Astrocyte of the spinal cord (primary cell): ENCODE results near the gene MBOAT1.

ENCODE experiments used
- DNase-seq: peaks from one replicate; pipeline ENCODE4 v3.0.0; 2011; ENCODE audit warnings: low read depth, low spot score
- H3K4me3 ChIP-seq: 2 replicates; pipeline ENCODE4 v1.5.1; 2011; ENCODE audit warnings: low read depth, mild to moderate bottlenecking, low read length, moderate library complexity
- CTCF ChIP-seq: IDR thresholded peaks from 2 replicates; pipeline ENCODE4 v1.5.1; 2012; ENCODE audit warnings: low read depth, mild to moderate bottlenecking, low read length, inconsistent platforms
- in situ Hi-C: cut with HindIII; loops from 2 replicates; pipeline ENCODE4 v1.10.0; 2017; ENCODE audit warnings: low sequenced_read_pairs

MBOAT1 gene

DNA sequence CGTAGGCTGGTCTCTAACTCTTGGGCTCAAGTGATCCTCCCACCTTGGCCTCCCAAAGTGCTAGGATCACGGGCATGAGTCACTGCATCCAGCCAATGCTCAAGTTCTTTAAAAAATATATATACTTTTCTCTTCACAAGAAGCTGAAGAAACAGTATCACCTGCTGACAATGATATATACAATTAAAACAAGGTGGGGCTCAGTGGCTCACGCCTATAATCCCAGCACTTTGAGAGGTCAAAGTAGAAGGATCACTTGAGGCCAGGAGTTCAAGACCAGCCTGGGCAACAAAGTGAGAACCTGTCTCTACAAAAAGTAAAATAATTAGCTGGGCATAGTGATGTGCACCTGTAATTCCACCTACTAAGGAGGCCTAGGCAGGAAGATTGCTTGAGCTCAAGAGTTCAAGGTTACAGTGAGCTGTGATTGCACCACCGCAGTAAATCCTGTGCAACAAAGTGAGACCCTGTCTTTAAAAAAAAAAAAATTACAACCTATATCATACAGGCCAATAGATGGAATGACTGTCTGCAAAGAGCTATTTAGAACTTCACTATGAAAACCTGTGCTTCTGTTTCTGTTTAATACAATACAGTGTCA is 36.4 kb downstream of the MBOAT1 start:
- in situ Hi-C loops = no loop called here
- no peak overlapping the region for H3K4me3 ChIP-seq
- DNase-seq = no peak
- no peak for TF ChIP-seq CTCF

- in situ Hi-C loops = no loop called here
- no peak overlapping the region for H3K4me3 ChIP-seq
- no peak for DNase-seq
- no peak for TF ChIP-seq CTCF
Observed at GRCh38 chr6:20173833-20174792, 38.2 kb downstream of the MBOAT1 start.

- no peak for TF ChIP-seq CTCF
- DNase-seq = no peak
- no peak overlapping the region for H3K4me3 ChIP-seq
- in situ Hi-C loops = no loop called here
Observed at GRCh38 chr6:20172842-20173456, 39.3 kb downstream of the MBOAT1 start.

GRCh38 chr6:20170455-20171148 is 41.7 kb downstream of the MBOAT1 start:
- H3K4me3 ChIP-seq = no peak overlapping the region
- no peak for TF ChIP-seq CTCF
- in situ Hi-C loops = no loop called here
- DNase-seq = no peak

- H3K4me3 ChIP-seq = no peak overlapping the region
- in situ Hi-C loops = no loop called here
- no peak for TF ChIP-seq CTCF
- DNase-seq = no peak
Observed at GRCh38 chr6:20169786-20170185, 42.5 kb downstream of the MBOAT1 start.

- no peak overlapping the region for H3K4me3 ChIP-seq
- in situ Hi-C loops = no loop called here
- no peak for DNase-seq
- TF ChIP-seq CTCF = no peak
Observed at GRCh38 chr6:20169119-20169557, 43.1 kb downstream of the MBOAT1 start.
